Caco-2 (cell line): ENCODE results near the gene PARD6G. TPM values are rescaled to one million over a fixed set of nuclear protein-coding genes. Genes with fewer than 3 reads are reported as not detected.

Experiments
- BruUV-seq: library from RNA; stranded (reverse); fragments of 400-500 nt; replicated peaks from 2 replicates; lab custom pipeline; 2021; lab: Mats Ljungman, UMichigan
- CTCF ChIA-PET: fragments of 300-600 bp; sonication (Branson Sonifier 250); formaldehyde crosslinking; loops from one replicate; lab custom pipeline; 2022; ENCODE audit warnings: antibody characterized with exemption; lab: Charles Lee
- POLR2A ChIA-PET: fragments of 300-600 bp; sonication (Branson Sonifier 250); formaldehyde crosslinking; loops from one replicate; lab custom pipeline; 2022; ENCODE audit warnings: antibody characterized with exemption; lab: Charles Lee
- DNase-seq, 2 experiments: peaks; one replicate each; pipeline versions ENCODE4 v3.0.0 to v3.0.0-alpha.2; 2020 to 2022
- H3K27me3 ChIP-seq: replicated peaks from 2 replicates; pipeline ENCODE4 v1.6.0; 2011; ENCODE audit warnings: low read length; ENCODE audit not compliant: control insufficient read depth, insufficient read depth
- H3K36me3 ChIP-seq: 2 replicates; pipeline ENCODE4 v1.5.1; 2011; ENCODE audit warnings: low read length; ENCODE audit not compliant: control insufficient read depth, insufficient read depth
- H3K4me1 ChIP-seq: fragments of 250-450 bp; sonication (Bioruptor Pico); 2 replicates; pipeline ENCODE4 v1.5.1; 2020; ENCODE audit warnings: mild to moderate bottlenecking
- H3K4me3 ChIP-seq: 2 replicates; pipeline ENCODE4 v1.5.1; 2011; ENCODE audit warnings: low read depth, mild to moderate bottlenecking, control low read depth, low read length
- H3K9me3 ChIP-seq: fragments of 250-450 bp; sonication (Bioruptor Pico); 2 replicates; pipeline ENCODE4 v1.5.1; 2020; ENCODE audit warnings: mild to moderate bottlenecking, moderate library complexity
- H3K27ac Mint-ChIP-seq: one replicate; pipeline ENCODE4 v1.8.0; 2022; ENCODE audit warnings: mixed read lengths; ENCODE audit not compliant: unreplicated experiment
- H3K27me3 Mint-ChIP-seq: one replicate; pipeline ENCODE4 v1.8.0; 2022; ENCODE audit warnings: mixed read lengths; ENCODE audit not compliant: insufficient read depth, unreplicated experiment
- H3K36me3 Mint-ChIP-seq: one replicate; pipeline ENCODE4 v1.8.0; 2022; ENCODE audit warnings: mild to moderate bottlenecking, mixed read lengths; ENCODE audit not compliant: insufficient read depth, unreplicated experiment
- H3K4me1 Mint-ChIP-seq: one replicate; pipeline ENCODE4 v1.8.0; 2022; ENCODE audit warnings: low read depth, mixed read lengths; ENCODE audit not compliant: unreplicated experiment
- H3K4me3 Mint-ChIP-seq: one replicate; pipeline ENCODE4 v1.8.0; 2022; ENCODE audit warnings: mild to moderate bottlenecking, moderate library complexity, mixed read lengths; ENCODE audit not compliant: unreplicated experiment
- H3K9me3 Mint-ChIP-seq: one replicate; pipeline ENCODE4 v1.8.0; 2022; ENCODE audit warnings: mixed read lengths; ENCODE audit not compliant: unreplicated experiment
- CTCF ChIP-seq, 2 experiments: fragments of 200-600 bp in 1 of 2; IDR thresholded peaks; 1 replicate in 1 of 2; 2 replicates in 1 of 2; pipeline versions ENCODE4 v1.5.1 to v1.8.0; 2011 to 2022; ENCODE audit warnings: antibody characterized with exemption in 1 of 2, control low read depth in 1 of 2, inconsistent platforms in 1 of 2, low read depth in 1 of 2, low read length in 1 of 2, mild to moderate bottlenecking in 1 of 2, moderate library complexity in 1 of 2; ENCODE audit not compliant: insufficient read depth in 1 of 2, severe bottlenecking in 1 of 2, unreplicated experiment in 1 of 2
- intact Hi-C: fragments of 100-400 bp; cut with micrococcal nuclease; formaldehyde crosslinking; loops from one replicate; pipeline ENCODE4 v1.10.0; 2022; ENCODE audit not compliant: unreplicated experiment
- total RNA-seq: library from RNA; stranded (reverse); gene quantifications from 2 replicates; pipeline ENCODE4 v1.2.3, GENCODE V29; 2022

Gene PARD6G
- total RNA-seq, 1 experiment from 2014 or later, result 1.3 TPM

- Mint-ChIP-seq H3K4me1 (no peaks in the 10 kb centered on the region), H3K27me3 (no peaks in the 10 kb centered on the region), H3K27ac (no peak overlapping the region), H3K9me3 (no peaks in the 10 kb centered on the region), H3K36me3 (no peaks in the 10 kb centered on the region), H3K4me3 (no peak overlapping the region)
- Histone ChIP-seq H3K9me3 (no peaks in the 10 kb centered on the region), H3K4me1 (no peaks in the 10 kb centered on the region), H3K4me3 (no peak overlapping the region), H3K27me3 (no peaks in the 10 kb centered on the region), H3K36me3 (no peaks in the 10 kb centered on the region)
- intact Hi-C loops, result no loop called here
- BruUV-seq, result no TSS peak
- TF ChIP-seq CTCF (IDR thresholded peaks at IDR 0.05; ENCODE audit: insufficient read depth in 1 of 2, low read depth in 1 of 2, low read length in 1 of 2, severe bottlenecking in 1 of 2, unreplicated experiment in 1 of 2), result no peak
- ChIA-PET POLR2A (no interaction called here), CTCF (no interaction called here)
- no peak for DNase-seq
Observed at GRCh38 chr18:80244167-80244566, 3.1 kb downstream of the PARD6G start.

GRCh38 chr18:80243204-80243603 is 4.1 kb downstream of the PARD6G start:
- no peaks in the 10 kb centered on the region for H3K9me3 ChIP-seq
- TF ChIP-seq CTCF (IDR thresholded peaks at IDR 0.05; ENCODE audit: insufficient read depth in 1 of 2, low read depth in 1 of 2, low read length in 1 of 2, severe bottlenecking in 1 of 2, unreplicated experiment in 1 of 2), result no peak
- intact Hi-C loops, result no loop called here
- H3K4me3 Mint-ChIP-seq, result no peak overlapping the region
- CTCF ChIA-PET, result no interaction called here
- DNase-seq, result no peak
- H3K9me3 Mint-ChIP-seq, result no peaks in the 10 kb centered on the region
- no TSS peak for BruUV-seq
- H3K27me3 ChIP-seq, result no peaks in the 10 kb centered on the region
- POLR2A ChIA-PET, result no interaction called here
- no peaks in the 10 kb centered on the region for H3K36me3 ChIP-seq
- H3K27ac Mint-ChIP-seq, result no peak overlapping the region
- no peak overlapping the region for H3K4me3 ChIP-seq
- no peaks in the 10 kb centered on the region for H3K27me3 Mint-ChIP-seq
- no peaks in the 10 kb centered on the region for H3K4me1 ChIP-seq
- no peaks in the 10 kb centered on the region for H3K36me3 Mint-ChIP-seq
- no peaks in the 10 kb centered on the region for H3K4me1 Mint-ChIP-seq

GRCh38 chr18:80241919-80242777 is 5.2 kb downstream of the PARD6G start:
- Histone ChIP-seq H3K36me3 (no peaks in the 10 kb centered on the region), H3K4me3 (no peak overlapping the region), H3K4me1 (no peaks in the 10 kb centered on the region), H3K9me3 (no peaks in the 10 kb centered on the region), H3K27me3 (no peaks in the 10 kb centered on the region)
- Mint-ChIP-seq H3K4me3 (no peak overlapping the region), H3K9me3 (no peaks in the 10 kb centered on the region), H3K36me3 (no peaks in the 10 kb centered on the region), H3K27me3 (no peaks in the 10 kb centered on the region), H3K4me1 (no peaks in the 10 kb centered on the region), H3K27ac (no peak overlapping the region)
- no TSS peak for BruUV-seq
- no peak for DNase-seq
- intact Hi-C loops, result no loop called here
- ChIA-PET CTCF (no interaction called here), POLR2A (no interaction called here)
- TF ChIP-seq CTCF (IDR thresholded peaks at IDR 0.05; ENCODE audit: insufficient read depth in 1 of 2, low read depth in 1 of 2, low read length in 1 of 2, severe bottlenecking in 1 of 2, unreplicated experiment in 1 of 2), result no peak
